Vagina (tissue), 2 donors: ENCODE results near the gene NTM.

Experiments
- CTCF ChIP-seq, 3 experiments: fragments of 450-650 bp in 2 of 3; fragments of 200-600 bp in 1 of 3; sonication (generic) in 1 of 3; IDR thresholded peaks; one replicate each; pipeline ENCODE4 v1.5.1; 2017 to 2019; ENCODE audit warnings: antibody characterized with exemption in 3 of 3, mild to moderate bottlenecking in 2 of 3, moderate library complexity in 2 of 3
- POLR2A ChIP-seq, 2 donors: fragments of 450-650 bp; IDR thresholded peaks; one replicate each; pipeline ENCODE4 v1.6.1; 2017; ENCODE audit warnings: antibody characterized with exemption in 2 of 2, mild to moderate bottlenecking in 2 of 2, moderate library complexity in 2 of 2

- TF ChIP-seq CTCF (IDR thresholded peaks at IDR 0.05) = no peak
- no peak for TF ChIP-seq POLR2A (IDR thresholded peaks at IDR 0.05)
These were observed 325.5 kb downstream of the NTM start for GRCh38 chr11:131695889-131696429.
